ENCODE measurements around the gene FAM83C.

DNA sequence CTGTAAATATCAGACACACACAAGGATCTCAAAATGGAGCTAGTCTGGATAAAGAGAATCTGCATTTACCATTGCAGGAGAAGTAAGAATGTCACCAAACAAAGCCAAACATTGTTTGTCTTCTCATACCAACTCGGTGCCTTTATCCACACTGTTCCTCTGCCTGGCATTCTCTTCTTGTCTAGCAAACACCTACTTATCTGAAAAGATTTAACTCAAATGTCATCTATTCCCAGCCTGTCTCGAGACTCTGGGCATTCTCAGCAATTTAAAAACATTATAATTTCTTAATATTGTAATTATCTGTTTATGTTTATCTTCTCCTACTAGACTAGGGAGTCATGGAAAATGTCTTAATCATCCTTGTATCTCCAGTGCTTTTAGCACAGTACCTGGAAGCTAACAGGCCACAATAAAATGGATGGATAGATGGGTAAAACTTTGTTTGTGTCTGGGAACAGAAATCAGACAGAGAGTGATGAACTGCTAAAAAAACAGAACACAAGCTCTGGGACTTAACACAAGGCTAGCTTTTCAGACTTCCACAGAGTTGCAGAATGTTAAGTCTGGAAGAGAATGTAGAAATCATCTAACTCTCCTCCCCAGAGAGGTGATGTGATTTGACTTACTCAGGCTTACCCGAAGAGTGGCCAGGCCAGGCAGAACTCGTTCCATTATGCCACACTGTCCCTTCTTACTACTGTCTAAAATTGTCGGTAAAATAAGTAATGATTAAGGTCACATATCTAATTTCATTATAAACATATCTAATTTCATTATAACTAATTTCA is 42.3 kb upstream of the FAM83C start:
- TF ChIP-seq, protein P1, sequence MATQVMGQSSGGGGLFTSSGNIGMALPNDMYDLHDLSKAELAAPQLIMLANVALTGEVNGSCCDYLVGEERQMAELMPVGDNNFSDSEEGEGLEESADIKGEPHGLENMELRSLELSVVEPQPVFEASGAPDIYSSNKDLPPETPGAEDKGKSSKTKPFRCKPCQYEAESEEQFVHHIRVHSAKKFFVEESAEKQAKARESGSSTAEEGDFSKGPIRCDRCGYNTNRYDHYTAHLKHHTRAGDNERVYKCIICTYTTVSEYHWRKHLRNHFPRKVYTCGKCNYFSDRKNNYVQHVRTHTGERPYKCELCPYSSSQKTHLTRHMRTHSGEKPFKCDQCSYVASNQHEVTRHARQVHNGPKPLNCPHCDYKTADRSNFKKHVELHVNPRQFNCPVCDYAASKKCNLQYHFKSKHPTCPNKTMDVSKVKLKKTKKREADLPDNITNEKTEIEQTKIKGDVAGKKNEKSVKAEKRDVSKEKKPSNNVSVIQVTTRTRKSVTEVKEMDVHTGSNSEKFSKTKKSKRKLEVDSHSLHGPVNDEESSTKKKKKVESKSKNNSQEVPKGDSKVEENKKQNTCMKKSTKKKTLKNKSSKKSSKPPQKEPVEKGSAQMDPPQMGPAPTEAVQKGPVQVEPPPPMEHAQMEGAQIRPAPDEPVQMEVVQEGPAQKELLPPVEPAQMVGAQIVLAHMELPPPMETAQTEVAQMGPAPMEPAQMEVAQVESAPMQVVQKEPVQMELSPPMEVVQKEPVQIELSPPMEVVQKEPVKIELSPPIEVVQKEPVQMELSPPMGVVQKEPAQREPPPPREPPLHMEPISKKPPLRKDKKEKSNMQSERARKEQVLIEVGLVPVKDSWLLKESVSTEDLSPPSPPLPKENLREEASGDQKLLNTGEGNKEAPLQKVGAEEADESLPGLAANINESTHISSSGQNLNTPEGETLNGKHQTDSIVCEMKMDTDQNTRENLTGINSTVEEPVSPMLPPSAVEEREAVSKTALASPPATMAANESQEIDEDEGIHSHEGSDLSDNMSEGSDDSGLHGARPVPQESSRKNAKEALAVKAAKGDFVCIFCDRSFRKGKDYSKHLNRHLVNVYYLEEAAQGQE (IDR thresholded peaks at IDR 0.05; ENCODE audit: low read depth) = no peak
- TF ChIP-seq EGR1 (IDR thresholded peaks at IDR 0.05) = no peak
